ENCODE results near the gene ENTR1.

DNA sequence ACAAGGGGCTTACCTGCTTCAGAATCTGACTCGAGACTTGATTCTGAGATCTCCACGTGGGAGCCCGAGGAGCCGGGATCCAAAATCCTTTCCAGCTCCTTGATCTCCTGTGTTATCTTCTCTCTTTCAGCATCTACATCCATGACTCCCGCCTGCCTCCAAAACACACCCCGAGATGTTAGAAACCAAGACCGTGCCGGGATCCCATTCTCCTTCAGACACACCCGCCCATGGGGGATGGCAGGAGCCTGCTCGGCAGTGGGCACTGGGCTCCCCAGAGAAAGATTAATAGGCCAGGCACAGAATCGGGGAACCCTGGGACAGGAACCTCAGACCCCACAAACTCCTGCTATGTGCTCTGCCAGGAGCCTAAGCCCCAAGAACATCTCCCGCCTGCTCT, 12.1 kb downstream of the ENTR1 start:
- TF ChIP-seq, protein P1, sequence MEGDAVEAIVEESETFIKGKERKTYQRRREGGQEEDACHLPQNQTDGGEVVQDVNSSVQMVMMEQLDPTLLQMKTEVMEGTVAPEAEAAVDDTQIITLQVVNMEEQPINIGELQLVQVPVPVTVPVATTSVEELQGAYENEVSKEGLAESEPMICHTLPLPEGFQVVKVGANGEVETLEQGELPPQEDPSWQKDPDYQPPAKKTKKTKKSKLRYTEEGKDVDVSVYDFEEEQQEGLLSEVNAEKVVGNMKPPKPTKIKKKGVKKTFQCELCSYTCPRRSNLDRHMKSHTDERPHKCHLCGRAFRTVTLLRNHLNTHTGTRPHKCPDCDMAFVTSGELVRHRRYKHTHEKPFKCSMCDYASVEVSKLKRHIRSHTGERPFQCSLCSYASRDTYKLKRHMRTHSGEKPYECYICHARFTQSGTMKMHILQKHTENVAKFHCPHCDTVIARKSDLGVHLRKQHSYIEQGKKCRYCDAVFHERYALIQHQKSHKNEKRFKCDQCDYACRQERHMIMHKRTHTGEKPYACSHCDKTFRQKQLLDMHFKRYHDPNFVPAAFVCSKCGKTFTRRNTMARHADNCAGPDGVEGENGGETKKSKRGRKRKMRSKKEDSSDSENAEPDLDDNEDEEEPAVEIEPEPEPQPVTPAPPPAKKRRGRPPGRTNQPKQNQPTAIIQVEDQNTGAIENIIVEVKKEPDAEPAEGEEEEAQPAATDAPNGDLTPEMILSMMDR (IDR thresholded peaks at IDR 0.05) = no peak
- no peak for TF ChIP-seq EZH2 (IDR thresholded peaks at IDR 0.05; ENCODE audit: borderline replicate concordance, insufficient read depth, low read depth, low read length, poor library complexity, severe bottlenecking)

Data from B cell (primary cell).